AG09309 (cell line): ENCODE data around the gene CGNL1.

Experiments used
- DNase-seq: peaks from one replicate; pipeline ENCODE4 v3.0.0-alpha.2; 2010; ENCODE audit warnings: low read depth
- H3K4me3 ChIP-seq: 2 replicates; pipeline ENCODE4 v1.5.1; 2011; ENCODE audit warnings: mild to moderate bottlenecking, low read depth, low read length, moderate library complexity; ENCODE audit not compliant: control insufficient read depth
- TF ChIP-seq, protein P1 (sequence below): IDR thresholded peaks from 2 replicates; pipeline ENCODE4 v1.5.1; 2011; ENCODE audit warnings: mild to moderate bottlenecking, low read depth, low read length, inconsistent platforms; ENCODE audit not compliant: insufficient read depth, control insufficient read depth; ENCODE audit errors: missing control alignments

The CGNL1 gene

DNA sequence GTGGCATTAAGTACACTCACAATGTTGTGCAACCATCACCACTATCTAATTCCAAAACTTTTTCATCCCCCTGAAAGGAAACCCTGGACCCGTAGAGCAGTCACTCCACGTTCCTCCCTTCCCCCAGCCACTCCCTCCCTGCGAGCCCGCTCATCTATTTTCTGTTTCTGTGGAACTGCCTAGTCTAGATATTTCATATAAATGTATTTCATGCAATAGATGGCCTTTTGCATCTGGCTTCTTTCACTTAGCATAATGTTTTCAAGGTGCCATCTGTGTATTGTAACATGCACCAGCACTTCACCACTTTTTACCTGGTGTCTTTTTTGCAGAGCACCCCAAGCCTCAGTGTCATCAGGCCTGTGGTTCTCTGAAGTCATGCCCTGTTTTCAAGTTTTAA, 10.7 kb downstream of the CGNL1 start:
- no peak overlapping the region for H3K4me3 ChIP-seq
- DNase-seq, result no peak
- TF ChIP-seq, protein P1, sequence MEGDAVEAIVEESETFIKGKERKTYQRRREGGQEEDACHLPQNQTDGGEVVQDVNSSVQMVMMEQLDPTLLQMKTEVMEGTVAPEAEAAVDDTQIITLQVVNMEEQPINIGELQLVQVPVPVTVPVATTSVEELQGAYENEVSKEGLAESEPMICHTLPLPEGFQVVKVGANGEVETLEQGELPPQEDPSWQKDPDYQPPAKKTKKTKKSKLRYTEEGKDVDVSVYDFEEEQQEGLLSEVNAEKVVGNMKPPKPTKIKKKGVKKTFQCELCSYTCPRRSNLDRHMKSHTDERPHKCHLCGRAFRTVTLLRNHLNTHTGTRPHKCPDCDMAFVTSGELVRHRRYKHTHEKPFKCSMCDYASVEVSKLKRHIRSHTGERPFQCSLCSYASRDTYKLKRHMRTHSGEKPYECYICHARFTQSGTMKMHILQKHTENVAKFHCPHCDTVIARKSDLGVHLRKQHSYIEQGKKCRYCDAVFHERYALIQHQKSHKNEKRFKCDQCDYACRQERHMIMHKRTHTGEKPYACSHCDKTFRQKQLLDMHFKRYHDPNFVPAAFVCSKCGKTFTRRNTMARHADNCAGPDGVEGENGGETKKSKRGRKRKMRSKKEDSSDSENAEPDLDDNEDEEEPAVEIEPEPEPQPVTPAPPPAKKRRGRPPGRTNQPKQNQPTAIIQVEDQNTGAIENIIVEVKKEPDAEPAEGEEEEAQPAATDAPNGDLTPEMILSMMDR, result no peak

DNA sequence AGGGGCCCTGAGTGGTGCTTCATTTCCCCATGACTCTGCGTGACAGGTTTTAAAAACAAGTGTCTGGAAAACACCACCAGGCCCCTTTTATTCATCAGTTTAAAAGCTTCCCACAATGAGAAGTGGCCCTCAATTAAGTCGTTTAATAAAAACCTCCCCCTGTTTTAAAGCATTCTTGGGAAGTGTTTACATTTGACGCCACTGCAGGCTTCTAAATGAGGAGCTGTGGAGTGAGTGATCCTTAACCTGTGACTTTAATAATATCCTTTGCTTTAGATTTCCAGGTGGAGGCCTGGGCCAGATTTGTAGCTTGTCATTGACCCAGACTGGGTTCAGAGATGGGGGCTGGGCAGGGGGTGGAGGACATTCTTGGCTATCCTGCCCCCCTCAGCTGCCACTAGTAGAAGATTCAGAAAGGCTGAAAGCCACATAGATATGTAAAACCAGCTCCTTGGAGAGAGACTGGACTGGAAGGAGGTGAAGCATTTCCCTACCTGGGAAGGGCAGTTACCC, 11.3 kb downstream of the CGNL1 start:
- TF ChIP-seq, protein P1, result no peak
- DNase-seq, result no peak
- H3K4me3 ChIP-seq, result no peak overlapping the region

DNA sequence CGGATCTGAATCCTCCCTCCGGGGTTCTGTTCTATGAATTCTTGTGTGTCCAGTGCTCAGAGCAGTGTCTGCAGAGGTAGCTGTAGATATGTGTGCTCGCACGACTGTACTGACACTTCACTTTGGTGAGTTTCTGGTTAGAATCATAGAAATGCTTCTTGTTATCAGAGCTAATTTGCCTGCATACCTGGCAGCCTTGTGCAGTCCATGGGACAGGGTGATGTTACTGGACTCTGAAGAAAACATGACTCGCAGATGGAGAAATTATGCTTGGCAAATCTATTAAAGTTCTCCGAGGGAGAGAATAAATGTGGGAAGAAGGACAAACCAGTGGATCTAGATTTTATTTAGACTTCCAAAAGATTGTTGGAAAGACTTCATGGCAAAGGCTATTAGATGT, 12.2 kb downstream of the CGNL1 start:
- TF ChIP-seq, protein P1, result no peak
- no peak for DNase-seq
- H3K4me3 ChIP-seq, result no peak overlapping the region

DNA sequence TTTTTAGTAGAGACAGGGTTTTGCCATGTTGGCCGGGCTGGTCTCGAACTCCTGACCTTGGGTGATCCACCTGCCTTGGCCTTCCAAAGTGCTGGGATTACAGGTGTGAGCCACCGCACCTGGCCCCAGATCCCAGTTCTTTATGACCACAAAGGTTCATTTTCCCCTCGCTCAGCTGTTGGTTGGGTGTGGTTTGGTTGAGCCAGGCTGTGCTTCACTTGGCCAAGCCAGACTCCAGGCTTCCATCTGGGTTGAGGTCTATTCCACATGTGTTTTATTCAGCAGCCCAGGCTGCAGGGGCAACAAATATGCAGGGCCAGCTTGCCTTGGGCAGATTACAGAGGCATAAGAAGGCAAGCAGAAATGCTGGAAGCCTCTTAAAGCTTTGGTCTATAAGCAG, 13.7 kb downstream of the CGNL1 start:
- DNase-seq, result no peak
- H3K4me3 ChIP-seq, result no peak overlapping the region
- TF ChIP-seq, protein P1, result no peak

DNA sequence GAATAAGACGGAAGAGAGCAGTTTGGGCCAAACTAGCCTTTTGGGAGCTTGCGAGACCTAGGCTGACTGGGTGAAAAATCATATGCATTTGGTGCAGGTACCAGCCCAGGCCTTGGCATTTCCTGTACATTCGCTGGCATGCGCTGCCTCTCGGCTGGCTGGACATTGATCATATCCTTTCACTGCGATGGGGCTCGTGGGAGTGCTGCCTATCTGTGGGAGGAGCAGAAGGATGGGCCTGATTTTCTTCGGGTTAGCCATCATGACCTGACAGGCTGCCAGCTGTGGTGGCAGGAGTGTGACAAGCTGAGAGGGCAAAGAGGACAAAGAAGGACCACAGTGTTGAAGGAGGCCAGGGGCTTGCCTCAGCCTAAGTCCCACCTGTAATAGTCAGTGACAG, 14.3 kb downstream of the CGNL1 start:
- TF ChIP-seq, protein P1, result no peak
- DNase-seq, result no peak
- no peak overlapping the region for H3K4me3 ChIP-seq

DNA sequence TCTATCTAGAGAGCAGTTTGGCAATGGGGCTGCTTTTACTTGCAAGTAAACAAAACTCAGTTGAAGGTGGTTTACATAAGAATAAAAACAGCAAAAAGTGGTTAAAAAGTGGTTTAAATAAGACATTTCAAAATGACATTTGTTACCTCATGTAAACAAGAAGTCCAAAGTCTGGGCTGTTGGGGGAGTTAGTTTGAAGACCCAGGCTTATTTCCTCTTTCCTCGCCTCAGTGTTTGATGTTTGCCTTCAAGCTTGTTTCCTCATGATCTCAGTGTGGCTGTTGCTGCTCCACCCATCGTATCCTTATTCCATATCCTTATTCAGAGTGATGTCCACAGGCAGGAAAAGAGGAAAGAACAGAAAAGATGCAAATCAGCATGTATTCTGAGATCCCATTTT, 15.2 kb downstream of the CGNL1 start:
- no peak overlapping the region for H3K4me3 ChIP-seq
- TF ChIP-seq, protein P1, result no peak
- DNase-seq, result no peak

DNA sequence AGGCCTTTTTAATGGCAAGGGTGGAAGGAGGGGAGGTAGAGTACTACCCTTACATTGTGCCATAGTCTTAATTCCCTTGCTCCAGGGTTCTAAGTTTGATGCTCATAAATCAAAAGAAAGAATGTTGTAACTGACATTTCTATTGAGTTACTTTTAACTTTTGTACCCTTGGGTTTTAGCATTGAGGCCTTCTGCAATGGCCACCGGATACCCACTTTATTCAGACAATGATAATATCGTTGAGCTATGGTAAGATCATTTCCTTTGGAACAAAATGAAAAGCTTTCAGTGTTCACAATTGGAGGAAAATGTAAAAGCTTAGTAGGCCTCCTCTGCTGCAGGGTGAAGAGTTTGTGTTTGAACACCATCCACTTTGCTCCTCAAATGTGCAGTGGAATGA, 16.8 kb downstream of the CGNL1 start:
- TF ChIP-seq, protein P1, result no peak
- no peak for DNase-seq
- H3K4me3 ChIP-seq, result no peak overlapping the region
